Pulmonary artery endothelial cell (primary cell): Measurements from ENCODE around the gene MCM10. TPM values are rescaled to one million over a fixed set of nuclear protein-coding genes. Genes with fewer than 3 reads are reported as not detected.

Experiments used
- DNase-seq: peaks from one replicate; pipeline ENCODE4 v3.0.0-alpha.2; 2011; ENCODE audit warnings: low read depth, low spot score
- total RNA-seq: library from RNA; depleted of rRNA; stranded (reverse); fragments of >200 nt; gene quantifications from 2 replicates; pipeline ENCODE4 v1.2.3, GENCODE V29; 2014

Gene MCM10
- total RNA-seq, 1 donor from 2014 or later: 11.5 TPM

DNA sequence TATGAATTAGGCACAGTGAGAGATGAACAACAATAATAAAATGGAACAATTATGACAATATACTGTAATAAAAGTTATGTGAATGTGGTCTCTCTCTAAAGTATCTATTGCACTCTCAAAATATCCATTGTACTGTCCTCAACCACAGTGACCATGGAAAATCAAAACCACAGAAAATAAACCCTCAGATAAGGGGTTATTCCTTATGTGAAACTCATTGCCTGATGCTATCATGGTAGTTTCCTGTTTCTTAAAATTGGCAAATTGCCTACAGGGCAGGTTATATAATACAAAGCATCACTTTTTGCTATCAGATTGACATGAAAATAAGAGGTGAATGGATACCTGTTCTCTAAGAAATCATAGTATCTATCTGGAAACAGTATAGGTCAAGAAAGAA is 3.8 kb downstream of the MCM10 start:
- no peak for DNase-seq

DNA sequence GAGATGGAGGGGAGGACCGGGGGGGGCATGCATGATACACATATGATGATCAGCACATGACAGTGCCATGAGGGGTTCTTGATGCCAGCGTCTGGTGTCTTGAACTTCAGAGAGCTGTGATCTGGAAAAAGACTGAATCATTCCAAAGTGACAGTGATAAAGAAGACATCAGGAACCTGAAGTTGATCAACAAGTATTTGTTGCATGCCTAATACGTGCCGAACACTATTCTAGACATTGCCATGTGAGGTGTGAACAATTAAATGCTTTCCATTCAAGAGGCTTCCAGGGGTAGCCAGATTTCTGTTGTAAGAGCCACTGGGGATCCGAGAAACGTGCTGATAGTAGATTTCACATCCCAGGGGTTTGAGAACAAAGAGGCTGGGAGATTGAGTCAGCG is 6.2 kb downstream of the MCM10 start:
- DNase-seq: no peak

DNA sequence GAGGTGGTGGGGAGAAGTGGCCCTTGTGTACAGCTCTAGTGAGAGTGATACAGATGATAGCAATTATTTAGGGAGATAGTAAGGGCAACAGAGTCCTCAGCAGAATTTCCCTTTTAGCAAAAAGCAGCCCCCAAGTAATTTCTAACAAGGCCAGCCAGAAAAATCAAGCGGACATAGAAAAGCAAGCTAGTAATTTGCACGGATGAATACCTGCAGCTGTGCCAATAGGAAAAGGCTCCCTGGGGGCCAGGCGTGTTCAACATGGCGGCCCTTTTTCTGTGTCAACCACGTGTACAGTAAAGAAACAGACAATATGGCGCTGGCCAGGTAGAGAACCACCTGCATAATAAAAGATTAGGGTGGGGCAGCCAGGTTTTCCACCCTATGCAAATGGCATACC is 7.4 kb downstream of the MCM10 start:
- no peak for DNase-seq

DNA sequence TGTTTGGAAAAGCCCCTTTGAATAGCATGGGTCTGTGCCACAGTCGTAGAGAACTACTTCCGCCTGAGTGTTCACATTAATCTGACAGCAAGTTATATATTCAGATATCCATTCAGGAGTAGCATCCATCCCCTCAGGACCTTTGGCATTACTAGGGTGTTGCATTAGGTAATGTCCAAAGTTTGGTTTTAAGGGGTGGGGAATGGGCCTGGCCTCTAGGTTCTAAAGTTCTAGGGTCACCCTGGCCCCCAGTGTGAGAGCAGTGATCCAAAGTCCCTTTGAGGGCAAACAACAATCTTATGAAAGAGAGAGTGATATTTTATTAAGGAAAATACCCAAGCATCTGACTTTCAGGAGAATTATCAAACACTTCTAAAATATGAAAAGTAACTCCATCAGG is 12.3 kb downstream of the MCM10 start:
- DNase-seq: no peak

DNA sequence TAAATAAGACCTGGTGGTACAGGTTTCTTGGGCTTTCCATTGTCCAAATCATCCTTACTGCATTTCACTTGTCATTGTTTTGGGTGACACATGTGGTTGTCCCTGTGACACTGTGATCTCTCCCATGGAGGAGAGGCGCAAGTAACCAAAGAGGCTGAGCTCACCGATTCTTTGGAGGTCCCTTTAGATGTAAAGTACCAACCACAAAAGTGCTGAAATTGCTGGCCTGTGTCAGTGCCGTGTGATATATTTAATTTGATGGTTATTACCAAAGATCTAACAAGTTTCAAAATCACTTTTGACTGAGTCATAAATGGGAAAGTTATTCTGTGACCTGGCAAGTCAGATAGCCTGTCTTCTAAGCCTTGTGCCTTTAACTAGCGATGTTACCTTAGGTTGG is 19.4 kb downstream of the MCM10 start:
- DNase-seq: no peak

DNA sequence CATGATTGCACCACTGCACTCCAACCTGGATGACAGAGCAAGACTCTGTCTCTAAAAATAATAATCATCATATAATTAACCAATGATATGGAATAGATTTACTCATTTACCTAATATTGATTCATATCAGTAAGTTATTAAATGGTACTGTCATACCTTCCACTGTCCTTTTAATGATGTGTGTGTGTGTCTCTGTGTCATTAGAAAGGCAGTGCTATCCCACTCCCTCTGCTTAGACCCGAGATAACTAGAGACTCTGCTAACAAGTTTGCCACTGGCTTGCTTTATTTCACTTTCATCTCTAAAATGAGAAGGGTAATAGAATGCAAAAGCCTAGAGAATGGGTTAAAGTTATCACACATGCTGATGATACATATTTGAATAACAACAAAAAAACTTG is 21.1 kb downstream of the MCM10 start:
- no peak for DNase-seq

DNA sequence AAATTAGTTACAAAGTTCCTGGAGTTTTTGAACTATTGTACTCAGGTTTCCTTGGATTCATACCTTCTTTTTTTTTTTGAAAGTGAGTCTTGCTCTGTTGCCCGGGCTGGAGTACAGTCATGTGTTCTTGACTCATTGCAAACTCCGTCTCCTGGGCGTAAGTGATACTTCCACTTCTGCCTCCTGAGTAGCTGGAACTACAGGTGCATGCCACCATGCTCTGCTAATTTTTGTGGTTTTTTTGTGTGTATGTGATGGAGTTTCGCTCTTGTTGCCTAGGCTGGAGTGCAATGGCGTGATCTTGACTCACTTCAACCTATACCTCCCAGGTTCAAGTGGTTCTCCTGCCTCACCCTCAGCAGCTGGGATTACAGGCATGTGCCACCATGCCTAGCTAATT is 22.3 kb downstream of the MCM10 start:
- no peak for DNase-seq

DNA sequence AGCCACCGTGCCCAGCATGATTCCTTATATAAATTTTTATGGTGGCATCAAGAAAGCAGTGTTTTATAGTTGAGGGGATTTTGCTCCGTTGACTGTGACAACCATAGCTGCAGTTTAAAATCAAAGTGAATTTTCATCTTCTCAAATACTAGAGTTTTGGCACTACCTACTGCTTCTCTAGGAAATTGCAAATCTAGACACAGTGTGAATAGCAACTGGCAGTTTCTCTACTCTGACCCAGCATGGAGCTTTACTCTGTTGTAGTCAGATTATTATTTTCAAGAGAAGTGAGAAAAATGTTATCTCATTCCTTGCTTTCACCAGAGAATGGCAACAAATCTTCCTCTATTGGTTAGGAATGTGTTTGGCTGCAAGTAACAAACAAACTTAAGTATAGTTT is 22.9 kb downstream of the MCM10 start:
- DNase-seq: no peak

DNA sequence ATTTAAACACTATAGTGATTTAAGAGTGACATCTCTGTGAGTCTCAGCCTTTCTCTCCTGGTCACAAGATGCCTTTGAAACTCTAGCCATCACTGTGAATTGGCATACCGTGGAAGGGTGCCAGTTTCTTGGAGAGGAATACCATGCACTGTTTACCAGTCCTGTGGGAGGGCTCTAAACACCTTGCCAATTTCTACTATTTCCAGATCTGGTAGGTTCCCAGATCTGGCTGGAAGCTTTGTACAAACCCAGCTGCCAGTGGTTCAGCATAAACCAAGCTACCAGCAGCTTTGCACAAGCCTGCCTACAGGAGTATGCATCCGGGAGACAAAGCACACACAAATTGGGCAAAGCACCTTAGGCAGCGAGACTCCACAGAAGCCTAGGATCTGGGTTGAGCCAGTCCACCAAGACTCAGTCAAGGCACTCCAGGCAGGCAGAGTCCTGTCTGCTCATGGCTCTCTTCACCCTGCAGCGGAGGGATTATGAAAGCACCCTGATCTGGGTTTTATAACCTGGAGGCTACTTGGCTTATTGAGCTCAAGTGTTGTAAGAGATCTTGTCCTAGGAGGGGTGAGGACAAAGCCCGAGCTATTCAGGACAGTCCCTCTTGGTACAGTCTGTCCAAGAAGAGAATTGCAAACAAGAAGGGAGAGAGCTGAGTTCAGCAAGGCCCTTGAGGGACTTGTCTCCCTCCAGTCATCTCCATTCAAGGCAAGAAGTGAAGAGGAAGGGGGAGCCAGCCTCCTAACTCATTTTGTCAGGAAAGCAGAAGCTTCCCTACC is 23.6 kb downstream of the MCM10 start:
- no peak for DNase-seq

DNA sequence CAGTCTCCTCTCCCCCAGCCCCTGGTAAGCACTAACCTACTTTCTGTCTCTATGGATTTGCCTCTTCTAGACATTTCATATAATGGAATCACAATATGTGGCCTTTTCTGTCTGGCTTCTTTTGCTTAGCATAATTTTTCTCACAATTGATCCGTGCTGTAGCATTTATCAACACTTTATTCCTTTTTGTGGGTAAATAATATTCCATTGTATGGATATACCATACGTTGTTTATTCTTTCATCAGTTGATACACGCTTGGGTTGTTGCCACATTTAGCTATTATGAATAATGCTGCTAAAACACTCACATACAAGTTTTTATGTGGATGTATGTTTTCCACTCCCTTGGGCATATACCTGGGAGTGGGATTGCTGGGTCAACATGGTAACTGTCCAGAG is 25.8 kb downstream of the MCM10 start:
- no peak for DNase-seq

DNA sequence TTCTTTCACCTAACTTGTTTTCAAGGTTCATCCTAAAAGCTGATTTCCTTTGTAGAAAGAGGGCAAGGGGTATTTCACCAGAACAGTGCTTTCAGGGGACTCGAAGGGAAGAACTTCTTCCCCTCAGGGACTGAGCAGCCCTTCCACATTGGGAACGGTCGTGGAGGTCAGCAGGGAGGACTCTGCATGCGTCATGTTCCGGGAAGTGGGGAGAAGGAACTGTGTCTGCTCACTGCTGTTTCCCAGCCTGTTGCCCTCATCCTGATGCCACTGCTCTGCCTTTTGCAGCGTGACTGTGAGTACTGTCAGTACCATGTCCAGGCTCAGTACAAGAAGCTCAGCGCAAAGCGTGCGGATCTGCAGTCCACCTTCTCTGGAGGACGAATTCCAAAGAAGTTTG is 27.2 kb downstream of the MCM10 start:
- no peak for DNase-seq

DNA sequence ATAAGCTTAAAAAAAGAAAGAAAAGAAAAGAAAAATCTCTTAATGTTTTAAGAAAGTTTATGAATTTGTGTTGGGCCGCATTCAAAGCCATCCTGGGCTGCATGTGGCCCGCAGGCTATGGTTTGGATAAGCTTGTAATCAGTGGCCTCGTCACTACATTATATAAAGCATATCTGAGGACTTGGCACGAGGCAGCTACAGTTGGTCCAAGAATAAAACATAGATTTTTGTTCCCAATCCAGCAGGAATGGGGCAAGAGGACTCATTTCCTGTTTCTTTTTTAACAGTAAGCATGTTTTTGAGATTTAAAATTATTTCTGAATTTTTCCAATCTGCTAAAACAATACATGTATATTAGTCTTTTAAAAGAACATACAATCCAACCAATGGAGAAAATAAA is 28.6 kb downstream of the MCM10 start:
- DNase-seq: no peak

DNA sequence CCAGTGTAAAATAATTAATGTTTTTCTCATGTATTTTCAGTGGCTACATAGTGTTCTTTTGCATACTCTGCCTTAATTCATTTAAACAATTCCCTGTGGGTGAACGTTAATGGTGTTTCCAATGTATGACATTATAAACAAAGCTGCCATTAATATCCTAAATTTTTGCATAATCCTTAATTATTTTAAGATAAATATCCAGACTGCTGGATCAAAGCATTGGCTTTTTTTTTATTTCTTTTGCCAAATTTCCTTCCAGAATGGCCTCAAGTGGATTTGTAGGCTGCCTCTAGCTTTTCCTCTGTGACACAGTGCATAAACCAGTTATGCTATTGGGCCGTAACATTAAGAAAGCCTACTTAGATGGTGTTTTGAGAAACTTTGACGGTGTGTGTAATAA is 29.5 kb downstream of the MCM10 start:
- DNase-seq: no peak

DNA sequence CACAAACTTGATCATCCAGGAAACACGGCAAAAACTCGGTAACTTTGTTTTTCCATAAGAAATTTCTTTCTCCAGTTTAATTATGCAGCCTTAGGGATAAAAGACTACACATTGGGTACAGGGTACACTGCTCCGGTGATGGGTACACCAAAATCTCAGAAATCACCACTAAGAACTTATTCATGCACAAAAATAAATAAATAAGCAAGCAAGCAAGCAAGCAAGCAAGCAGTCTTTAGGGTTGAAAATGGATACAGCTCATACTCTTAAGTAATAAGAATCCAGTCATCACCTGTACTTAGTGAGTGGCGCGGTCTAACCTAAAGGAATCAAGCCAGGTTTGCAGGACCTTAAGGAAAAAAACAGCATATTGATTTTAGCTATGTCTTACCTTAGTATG is 30.0 kb downstream of the MCM10 start:
- no peak for DNase-seq

DNA sequence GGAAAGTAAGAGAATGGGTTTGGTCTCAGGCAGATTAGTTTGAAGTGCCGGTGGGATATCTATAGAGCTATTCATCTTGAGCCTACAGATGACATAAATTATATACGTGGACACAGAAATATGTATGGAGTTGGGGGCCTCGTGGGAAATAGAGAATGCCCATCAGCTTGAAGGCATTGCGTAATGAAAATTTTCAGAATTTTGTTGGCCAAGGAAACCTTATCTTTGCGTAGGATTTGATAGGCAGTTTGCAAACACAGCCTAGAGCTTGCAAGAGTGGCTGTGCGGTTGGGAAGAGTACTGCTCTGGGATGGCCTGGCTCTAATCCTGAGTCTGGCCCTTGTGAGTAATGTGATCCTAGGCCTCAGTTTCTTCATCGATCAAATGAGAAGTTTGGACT is 32.3 kb downstream of the MCM10 start:
- no peak for DNase-seq

DNA sequence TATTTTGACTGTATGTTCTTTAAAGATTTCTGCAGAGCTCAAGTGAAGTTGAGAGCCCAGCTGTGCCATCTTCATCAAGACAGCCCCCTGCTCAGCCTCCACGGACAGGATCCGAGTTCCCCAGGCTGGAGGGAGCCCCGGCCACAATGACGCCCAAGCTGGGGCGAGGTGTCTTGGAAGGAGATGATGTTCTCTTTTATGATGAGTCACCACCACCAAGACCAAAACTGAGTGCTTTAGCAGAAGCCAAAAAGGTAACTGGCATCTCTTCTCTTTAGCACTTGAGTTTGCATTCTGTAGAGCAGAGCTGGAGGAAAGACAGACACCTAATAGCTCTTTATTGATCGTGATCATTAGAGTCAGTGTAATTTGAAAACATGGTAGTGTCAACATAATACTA is 33.7 kb downstream of the MCM10 start:
- DNase-seq: no peak

DNA sequence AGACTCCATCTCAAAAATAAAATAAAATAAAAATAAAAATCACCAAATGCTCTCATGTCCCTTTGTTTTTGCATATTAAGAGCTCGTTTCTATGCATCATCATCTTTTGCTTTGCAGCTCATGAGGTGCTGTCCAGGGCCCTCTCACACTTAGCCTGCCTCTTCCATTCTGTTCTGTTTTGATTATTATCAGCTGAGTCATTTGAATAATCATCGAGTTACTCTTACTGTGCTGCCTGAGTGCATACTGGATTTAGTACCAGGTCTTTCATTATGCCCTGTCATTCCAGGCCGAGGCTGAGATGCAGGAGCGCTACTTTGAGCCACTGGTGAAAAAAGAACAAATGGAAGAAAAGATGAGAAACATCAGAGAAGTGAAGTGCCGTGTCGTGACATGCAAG is 39.8 kb downstream of the MCM10 start:
- DNase-seq: no peak

DNA sequence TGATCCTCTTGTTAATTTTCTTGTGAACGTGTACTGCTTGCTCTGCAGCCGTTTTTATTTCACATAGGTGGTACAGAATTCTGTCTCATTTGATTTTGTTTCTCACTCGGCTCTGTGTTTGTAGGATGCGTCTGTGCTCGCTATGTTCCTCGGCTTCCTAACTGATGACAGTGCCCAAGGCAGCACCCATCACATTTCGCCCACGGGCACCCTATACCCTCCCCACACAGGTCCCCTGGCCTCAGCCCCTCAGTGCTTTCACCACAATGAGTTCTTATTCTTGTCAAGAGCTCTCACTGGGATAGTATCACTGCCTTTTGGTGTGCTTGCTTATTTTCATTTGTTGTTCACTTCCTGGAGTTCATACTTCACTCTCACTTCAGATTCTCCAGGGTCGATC is 44.7 kb downstream of the MCM10 start:
- no peak for DNase-seq

DNA sequence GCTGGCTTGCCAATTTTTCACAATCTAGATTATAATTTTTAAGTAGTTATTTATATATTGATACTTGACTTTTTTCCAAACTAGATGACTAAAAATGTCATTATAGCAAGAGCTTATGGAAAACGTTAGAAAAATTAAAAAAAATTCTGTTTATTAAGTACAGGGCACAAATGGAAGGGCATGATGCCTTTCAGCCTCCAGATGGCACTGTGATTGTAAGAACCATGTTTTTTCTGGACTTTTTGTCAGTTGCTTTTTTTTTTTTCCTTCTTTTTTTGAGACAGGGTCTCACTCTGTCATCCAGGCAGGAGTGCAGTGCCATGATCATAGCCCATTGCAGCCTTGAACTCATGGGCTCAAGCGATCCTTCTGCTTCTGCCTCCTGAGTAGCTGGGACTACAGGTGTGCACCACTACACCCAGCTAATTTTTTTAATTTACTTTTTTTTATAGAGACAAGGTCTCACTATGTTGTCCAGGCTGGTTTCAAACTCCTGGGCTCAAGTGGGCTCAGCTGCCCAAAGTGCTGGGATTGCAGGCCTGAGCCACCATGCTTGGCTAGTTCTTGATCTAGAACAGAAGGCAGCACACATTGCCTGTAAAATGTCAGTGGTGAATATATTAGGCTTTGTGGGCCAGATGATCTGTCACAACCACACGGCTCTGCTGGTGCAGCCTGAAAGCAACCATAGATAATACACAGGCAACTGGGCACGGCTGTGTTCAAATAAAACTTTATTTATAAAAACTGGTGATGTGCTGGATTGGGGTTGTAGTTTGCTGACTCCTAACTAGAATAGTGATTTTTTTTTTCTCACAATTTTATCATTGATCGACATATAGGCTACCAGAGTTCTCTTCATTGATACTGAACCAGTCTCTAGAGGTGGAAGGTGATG is 45.4 kb downstream of the MCM10 start:
- DNase-seq: peak; percentile 15

DNA sequence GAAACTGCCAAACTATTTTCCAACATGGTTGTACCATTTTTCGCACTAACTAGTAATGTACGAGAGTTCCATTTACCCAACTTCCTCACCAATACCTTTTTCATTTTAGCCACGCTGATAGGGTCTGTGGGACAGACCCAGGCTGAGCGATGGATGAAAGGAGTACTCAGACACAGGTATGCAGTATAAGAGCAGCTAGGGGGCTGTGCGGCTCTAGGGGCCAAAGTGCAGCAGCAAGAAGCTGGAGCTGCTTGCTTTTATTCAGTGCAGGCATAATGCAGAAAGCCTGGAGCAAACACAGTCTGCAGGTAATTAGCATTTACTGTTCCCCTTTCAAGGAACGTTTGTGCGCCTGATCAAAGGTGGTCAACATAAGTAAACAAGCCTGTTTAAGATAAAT is 51.8 kb downstream of the MCM10 start:
- no peak for DNase-seq

DNA sequence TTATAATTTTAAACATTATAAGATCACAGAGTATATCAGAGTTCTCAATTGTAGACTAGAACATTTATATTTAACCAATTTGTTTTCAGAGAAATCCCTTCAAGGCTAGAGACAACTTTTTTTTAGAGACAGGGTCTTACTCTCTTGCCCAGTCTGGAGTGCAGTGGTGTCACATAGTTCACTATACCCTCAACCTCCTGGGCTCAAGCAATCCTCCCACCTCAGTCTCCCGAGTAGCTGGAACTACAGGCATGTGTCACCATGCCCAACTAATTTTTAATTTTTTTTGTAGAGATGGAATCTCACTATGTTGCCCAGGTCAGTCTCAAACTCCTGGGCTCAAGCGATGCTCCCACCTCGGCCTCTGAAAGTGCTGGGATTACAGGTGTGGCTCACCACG is 57.5 kb downstream of the MCM10 start:
- DNase-seq: no peak

DNA sequence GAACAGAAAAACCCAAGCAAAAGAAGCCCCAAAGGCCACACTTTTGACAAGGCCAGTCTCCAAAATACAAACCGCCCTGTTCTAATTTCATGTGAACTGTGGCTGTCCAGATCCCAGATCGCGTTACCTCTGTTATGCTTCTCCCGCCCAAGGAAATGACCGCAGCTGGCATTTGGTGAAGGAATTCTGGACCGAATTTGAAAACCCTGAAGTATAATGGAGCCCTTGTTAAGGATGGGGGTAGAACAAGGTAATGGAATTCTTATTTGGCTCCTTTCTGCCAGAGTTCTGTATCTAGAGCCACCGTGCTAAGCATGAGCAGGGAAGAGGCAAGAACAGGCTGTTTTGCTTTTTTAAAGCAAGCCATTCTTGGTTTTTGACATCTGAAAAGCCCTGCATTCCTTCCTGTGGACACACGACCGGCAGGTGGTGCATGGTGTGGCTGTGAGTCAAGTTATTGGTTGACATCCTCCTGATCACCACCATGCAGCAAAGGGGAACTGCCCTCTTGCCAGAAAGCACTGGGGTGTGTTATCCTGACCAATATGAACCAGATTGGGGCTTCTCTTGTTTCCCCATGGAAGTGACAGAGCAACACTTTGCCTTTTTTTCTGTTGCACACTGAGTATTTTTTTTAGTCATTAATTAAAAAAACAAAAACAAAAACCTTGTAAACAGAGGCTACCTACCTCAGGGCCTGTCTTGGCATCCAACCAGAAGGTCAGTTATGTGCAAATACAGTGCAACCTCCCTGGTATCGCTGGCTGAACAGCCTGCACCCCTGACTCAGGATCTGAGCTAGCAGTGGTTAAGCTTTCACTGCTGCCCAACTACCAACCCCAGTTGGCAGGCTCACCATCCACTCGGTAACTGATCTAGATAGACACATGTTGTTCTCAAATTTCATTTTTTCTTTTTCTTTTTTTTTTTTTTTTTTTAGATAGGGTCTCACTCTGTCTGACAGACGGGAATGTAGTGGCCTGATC is 58.6 kb downstream of the MCM10 start:
- DNase-seq: no peak
